Suppressor macrophage treated with lipopolysaccharide for 1 hour (primary cell): Measurements from ENCODE around the gene PTPRD.
"Not testable (repeated sequence)": the region's sequence is repeated elsewhere in the genome, so short reads cannot be mapped to it uniquely, and the experiment has no call there.

Source experiments
- DNase-seq, 3 donors: peaks; one replicate each; pipeline ENCODE4 v3.0.0-alpha.2; 2020 to 2022

Gene PTPRD

GRCh38 chr9:8958358-8958757 lies 1654.4 kb downstream of the PTPRD start:
- no peak for DNase-seq

- no peak for DNase-seq
Measured at GRCh38 chr9:8955315-8955714, 1657.5 kb downstream of the PTPRD start.

GRCh38 chr9:8946461-8946860 lies 1666.3 kb downstream of the PTPRD start:
- DNase-seq, result no peak

- DNase-seq, result no peak
Measured at GRCh38 chr9:8943392-8943791, 1669.4 kb downstream of the PTPRD start.

- DNase-seq, result no peak
Measured at GRCh38 chr9:8940650-8941049, 1672.2 kb downstream of the PTPRD start.

- no peak for DNase-seq
Measured at GRCh38 chr9:8926461-8926860, 1686.3 kb downstream of the PTPRD start.

GRCh38 chr9:8924562-8924961 lies 1688.2 kb downstream of the PTPRD start:
- no peak for DNase-seq

GRCh38 chr9:8920478-8921183 lies 1692.2 kb downstream of the PTPRD start:
- DNase-seq, result not testable (repeated sequence)

- no peak for DNase-seq
Measured at GRCh38 chr9:8917956-8918739, 1694.7 kb downstream of the PTPRD start.

GRCh38 chr9:8916771-8917170 lies 1696.0 kb downstream of the PTPRD start:
- no peak for DNase-seq

GRCh38 chr9:8907868-8908267 lies 1704.9 kb downstream of the PTPRD start:
- DNase-seq, result no peak

- no peak for DNase-seq
Measured at GRCh38 chr9:8905731-8906130, 1707.1 kb downstream of the PTPRD start.

GRCh38 chr9:8904771-8905515 lies 1707.9 kb downstream of the PTPRD start:
- DNase-seq, result no peak

GRCh38 chr9:8903077-8903476 lies 1709.7 kb downstream of the PTPRD start:
- no peak for DNase-seq

- DNase-seq, result no peak
Measured at GRCh38 chr9:8901146-8901545, 1711.7 kb downstream of the PTPRD start.

GRCh38 chr9:8899511-8899910 lies 1713.3 kb downstream of the PTPRD start:
- no peak for DNase-seq

- peak; percentile 42 to 57 (median 44) for DNase-seq
Measured at GRCh38 chr9:8895861-8896224, 1717.0 kb downstream of the PTPRD start.

- DNase-seq, result no peak
Measured at GRCh38 chr9:8895106-8895860, 1717.5 kb downstream of the PTPRD start.

GRCh38 chr9:8890695-8891094 lies 1722.1 kb downstream of the PTPRD start:
- no peak for DNase-seq

GRCh38 chr9:8889100-8889499 lies 1723.7 kb downstream of the PTPRD start:
- no peak for DNase-seq

GRCh38 chr9:8888591-8888990 lies 1724.2 kb downstream of the PTPRD start:
- DNase-seq, result no peak

GRCh38 chr9:8887369-8887768 lies 1725.4 kb downstream of the PTPRD start:
- DNase-seq, result no peak

- no peak for DNase-seq
Measured at GRCh38 chr9:8883321-8883720, 1729.5 kb downstream of the PTPRD start.
